HEK293T (cell line): ENCODE data around the gene BICC1.

Experiments
- CTBP1 ChIP-seq: fragments of 450-650 bp; IDR thresholded peaks from 2 replicates; pipeline ENCODE4 v1.6.1; 2016; ENCODE audit warnings: borderline replicate concordance
- FOXK2 ChIP-seq: fragments of 450-650 bp; IDR thresholded peaks from 2 replicates; pipeline ENCODE4 v1.6.1; 2016; ENCODE audit warnings: mild to moderate bottlenecking
- FOXM1 ChIP-seq: fragments of 450-650 bp; IDR thresholded peaks from 2 replicates; pipeline ENCODE4 v1.6.1; 2017; ENCODE audit warnings: mild to moderate bottlenecking, borderline replicate concordance
- NFRKB ChIP-seq: fragments of 450-650 bp; IDR thresholded peaks from 2 replicates; pipeline ENCODE4 v1.6.1; 2016; ENCODE audit warnings: mild to moderate bottlenecking, moderate library complexity
- SP1 ChIP-seq: fragments of 450-650 bp; IDR thresholded peaks from 2 replicates; pipeline ENCODE4 v1.6.1; 2017
- SUZ12 ChIP-seq: fragments of 450-650 bp; IDR thresholded peaks from 2 replicates; pipeline ENCODE4 v1.6.1; 2016; ENCODE audit warnings: mild to moderate bottlenecking
- TARDBP ChIP-seq: fragments of 450-650 bp; IDR thresholded peaks from 2 replicates; pipeline ENCODE4 v1.6.1; 2016
- TF ChIP-seq, protein P1 (sequence below): fragments of 450-650 bp; IDR thresholded peaks from 2 replicates; pipeline ENCODE4 v1.6.1; 2016

GRCh38 chr10:58695022-58695421 lies 182.3 kb downstream of the BICC1 start:
- TF ChIP-seq FOXM1 = no peak
- TF ChIP-seq CTBP1 = no peak
- TF ChIP-seq, protein P1, sequence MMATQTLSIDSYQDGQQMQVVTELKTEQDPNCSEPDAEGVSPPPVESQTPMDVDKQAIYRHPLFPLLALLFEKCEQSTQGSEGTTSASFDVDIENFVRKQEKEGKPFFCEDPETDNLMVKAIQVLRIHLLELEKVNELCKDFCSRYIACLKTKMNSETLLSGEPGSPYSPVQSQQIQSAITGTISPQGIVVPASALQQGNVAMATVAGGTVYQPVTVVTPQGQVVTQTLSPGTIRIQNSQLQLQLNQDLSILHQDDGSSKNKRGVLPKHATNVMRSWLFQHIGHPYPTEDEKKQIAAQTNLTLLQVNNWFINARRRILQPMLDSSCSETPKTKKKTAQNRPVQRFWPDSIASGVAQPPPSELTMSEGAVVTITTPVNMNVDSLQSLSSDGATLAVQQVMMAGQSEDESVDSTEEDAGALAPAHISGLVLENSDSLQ = no peak
- no peak for TF ChIP-seq NFRKB
- no peak for TF ChIP-seq TARDBP
- no peak for TF ChIP-seq SP1
- no peak for TF ChIP-seq SUZ12
- no peak for TF ChIP-seq FOXK2
